HG03439 (cell line): Measurements from ENCODE around the gene DYSF.
"Not testable (repeated sequence)": the region's sequence is repeated elsewhere in the genome, so short reads cannot be mapped to it uniquely, and the experiment has no call there.

Experiments
- ATAC-seq: cut with Tn5 transposase; IDR thresholded peaks from one replicate; pipeline ENCODE4 v1.9.1; 2021; ENCODE audit warnings: mild to moderate bottlenecking, moderate library complexity; ENCODE audit not compliant: unreplicated experiment

Gene DYSF

GRCh38 chr2:71630454-71631328 lies 177.3 kb downstream of the DYSF start:
- ATAC-seq: no peak

- no peak for ATAC-seq
Observed at GRCh38 chr2:71631411-71631931, 178.1 kb downstream of the DYSF start.

GRCh38 chr2:71633086-71633485 lies 179.7 kb downstream of the DYSF start:
- no peak for ATAC-seq

- no peak for ATAC-seq
Observed at GRCh38 chr2:71634567-71634966, 181.2 kb downstream of the DYSF start.

- ATAC-seq: no peak
Observed at GRCh38 chr2:71635798-71636197, 182.4 kb downstream of the DYSF start.

GRCh38 chr2:71637168-71637567 lies 183.8 kb downstream of the DYSF start:
- no peak for ATAC-seq

GRCh38 chr2:71637736-71638135 lies 184.4 kb downstream of the DYSF start:
- no peak for ATAC-seq

GRCh38 chr2:71639735-71640134 lies 186.4 kb downstream of the DYSF start:
- no peak for ATAC-seq

- ATAC-seq: no peak
Observed at GRCh38 chr2:71640489-71640888, 187.1 kb downstream of the DYSF start.

- no peak for ATAC-seq
Observed at GRCh38 chr2:71643674-71644357, 190.5 kb downstream of the DYSF start.

- no peak for ATAC-seq
Observed at GRCh38 chr2:71646028-71646427, 192.7 kb downstream of the DYSF start.

- ATAC-seq: no peak
Observed at GRCh38 chr2:71647356-71647755, 194.0 kb downstream of the DYSF start.

- no peak for ATAC-seq
Observed at GRCh38 chr2:71655498-71655897, 202.1 kb downstream of the DYSF start.

- not testable (repeated sequence) for ATAC-seq
Observed at GRCh38 chr2:71658256-71658655, 204.9 kb downstream of the DYSF start.

GRCh38 chr2:71658771-71659170 lies 205.4 kb downstream of the DYSF start:
- ATAC-seq: no peak

- no peak for ATAC-seq
Observed at GRCh38 chr2:71659868-71660518, 206.6 kb downstream of the DYSF start.

GRCh38 chr2:71661782-71662181 lies 208.4 kb downstream of the DYSF start:
- ATAC-seq: no peak

- no peak for ATAC-seq
Observed at GRCh38 chr2:71662665-71663394, 209.5 kb downstream of the DYSF start.

- ATAC-seq: no peak
Observed at GRCh38 chr2:71664161-71664560, 210.8 kb downstream of the DYSF start.

- no peak for ATAC-seq
Observed at GRCh38 chr2:71665168-71666093, 212.1 kb downstream of the DYSF start.
